Gastroesophageal sphincter (tissue), 3 donors: Measurements from ENCODE around the gene RABAC1.

ENCODE experiments used
- CTCF ChIP-seq, 4 experiments: fragments of 200-600 bp in 2 of 4; fragments of 450-650 bp in 2 of 4; sonication (generic) in 1 of 4; IDR thresholded peaks; one replicate each; pipeline ENCODE4 v1.5.1; 2017 to 2019; ENCODE audit warnings: antibody characterized with exemption in 4 of 4, mild to moderate bottlenecking in 2 of 4, moderate library complexity in 2 of 4
- EP300 ChIP-seq: sonication (generic); formaldehyde crosslinking; IDR thresholded peaks from one replicate; pipeline ENCODE4 v1.6.1; 2017; ENCODE audit warnings: antibody characterized with exemption, mild to moderate bottlenecking

GRCh38 chr19:41910992-41911888, 47.9 kb downstream of the RABAC1 start:
- TF ChIP-seq EP300 = no peak
- TF ChIP-seq CTCF (IDR thresholded peaks at IDR 0.05) = no peak
